H9 (cell line): ENCODE measurements around the gene COPS9. TPM values are rescaled to one million over a fixed set of nuclear protein-coding genes. Genes with fewer than 3 reads are reported as not detected.

Experiments
- DNase-seq: peaks from one replicate; pipeline ENCODE4 v3.0.0-alpha.2; 2017
- H2AFZ ChIP-seq: one replicate; pipeline ENCODE4 v1.6.1; 2013; ENCODE audit warnings: mild to moderate bottlenecking, low read length, control low read depth, moderate library complexity
- H2AK5ac ChIP-seq: 2 replicates; pipeline ENCODE4 v1.6.1; 2013; ENCODE audit warnings: low read length, control low read depth, mixed read lengths; ENCODE audit not compliant: insufficient read length
- H2BK120ac ChIP-seq: one replicate; pipeline ENCODE4 v1.6.1; 2013; ENCODE audit warnings: low read depth, mild to moderate bottlenecking, low read length, control low read depth, inconsistent platforms; ENCODE audit not compliant: poor library complexity, severe bottlenecking
- H2BK12ac ChIP-seq: 2 replicates; pipeline ENCODE4 v1.6.1; 2013; ENCODE audit warnings: low read length, control low read depth, mixed read lengths, low read depth; ENCODE audit not compliant: insufficient read length
- H2BK15ac ChIP-seq: 2 replicates; pipeline ENCODE4 v1.6.1; 2013; ENCODE audit warnings: low read depth, low read length, control low read depth
- H2BK20ac ChIP-seq: one replicate; pipeline ENCODE4 v1.6.1; 2013; ENCODE audit warnings: low read depth, mild to moderate bottlenecking, low read length, control low read depth, inconsistent platforms; ENCODE audit not compliant: poor library complexity, severe bottlenecking
- H2BK5ac ChIP-seq: 2 replicates; pipeline ENCODE4 v1.6.1; 2013; ENCODE audit warnings: low read length, control low read depth, mixed read lengths; ENCODE audit not compliant: insufficient read length
- H3K14ac ChIP-seq: 2 replicates; pipeline ENCODE4 v1.6.1; 2013; ENCODE audit warnings: low read length, control low read depth; ENCODE audit not compliant: insufficient read depth
- H3K18ac ChIP-seq: 2 replicates; pipeline ENCODE4 v1.6.1; 2013; ENCODE audit warnings: low read depth, mild to moderate bottlenecking, mixed read lengths, low read length, control low read depth; ENCODE audit not compliant: insufficient read length
- H3K23ac ChIP-seq: 2 replicates; pipeline ENCODE4 v1.6.1; 2013; ENCODE audit warnings: low read length, control low read depth, mixed read lengths, low read depth; ENCODE audit not compliant: insufficient read length
- H3K23me2 ChIP-seq: 2 replicates; pipeline ENCODE4 v1.6.1; 2013; ENCODE audit warnings: low read depth, mild to moderate bottlenecking, mixed read lengths, low read length, control low read depth; ENCODE audit not compliant: insufficient read length, poor library complexity, severe bottlenecking
- H3K27ac ChIP-seq: 2 replicates; pipeline ENCODE4 v1.5.1; 2013; ENCODE audit warnings: low read length, control low read depth, mixed read lengths, low read depth; ENCODE audit not compliant: insufficient read length
- H3K27me3 ChIP-seq: 2 replicates; pipeline ENCODE4 v1.6.1; 2013; ENCODE audit warnings: low read length, control low read depth, inconsistent platforms; ENCODE audit not compliant: insufficient read depth
- H3K4ac ChIP-seq: 2 replicates; pipeline ENCODE4 v1.6.1; 2013; ENCODE audit warnings: low read depth, mild to moderate bottlenecking, control low read depth, inconsistent platforms, low read length, moderate library complexity
- H3K4me1 ChIP-seq: 2 replicates; pipeline ENCODE4 v1.6.1; 2013; ENCODE audit warnings: low read length, control low read depth, inconsistent platforms; ENCODE audit not compliant: insufficient read depth
- H3K4me2 ChIP-seq: 2 replicates; pipeline ENCODE4 v1.6.1; 2013; ENCODE audit warnings: low read length, control low read depth, mixed read lengths; ENCODE audit not compliant: insufficient read length, insufficient read depth
- H3K56ac ChIP-seq: 2 replicates; pipeline ENCODE4 v1.6.1; 2013; ENCODE audit warnings: low read depth, mild to moderate bottlenecking, mixed read lengths, low read length, control low read depth; ENCODE audit not compliant: insufficient read length
- H3K79me1 ChIP-seq: 2 replicates; pipeline ENCODE4 v1.6.1; 2013; ENCODE audit warnings: low read depth, mild to moderate bottlenecking, moderate library complexity, low read length, control low read depth, inconsistent platforms; ENCODE audit not compliant: insufficient read depth, poor library complexity, severe bottlenecking
- H3K79me2 ChIP-seq: 2 replicates; pipeline ENCODE4 v1.6.1; 2013; ENCODE audit warnings: low read length, control low read depth, inconsistent platforms; ENCODE audit not compliant: insufficient read depth
- H3K9ac ChIP-seq: 2 replicates; pipeline ENCODE4 v1.6.1; 2013; ENCODE audit warnings: low read length, control low read depth, mixed read lengths; ENCODE audit not compliant: insufficient read length; ENCODE audit errors: extremely low read depth
- H3K9me3 ChIP-seq: one replicate; pipeline ENCODE4 v1.6.1; 2013; ENCODE audit warnings: low read depth, low read length, inconsistent platforms; ENCODE audit not compliant: control insufficient read depth
- H3T11ph ChIP-seq: one replicate; pipeline ENCODE4 v1.6.1; 2013; ENCODE audit warnings: mild to moderate bottlenecking, low read length, control low read depth, inconsistent platforms
- H4K20me1 ChIP-seq: one replicate; pipeline ENCODE4 v1.6.1; 2013; ENCODE audit not compliant: control insufficient read depth, insufficient read length, insufficient read depth
- H4K5ac ChIP-seq: 2 replicates; pipeline ENCODE4 v1.6.1; 2013; ENCODE audit warnings: low read depth, mild to moderate bottlenecking, mixed read lengths, low read length, control low read depth; ENCODE audit not compliant: insufficient read length
- H4K8ac ChIP-seq: replicated peaks from 2 replicates; pipeline ENCODE4 v1.6.1; 2013; ENCODE audit warnings: low read length, control low read depth, mixed read lengths, low read depth; ENCODE audit not compliant: insufficient read length
- H4K91ac ChIP-seq: 2 replicates; pipeline ENCODE4 v1.6.1; 2013; ENCODE audit warnings: low read depth, mild to moderate bottlenecking, moderate library complexity, mixed read lengths, low read length, control low read depth; ENCODE audit not compliant: insufficient read length
- H3K27ac Mint-ChIP-seq, 3 experiments: 2 replicates in 2 of 3; 3 replicates in 1 of 3; pipeline ENCODE4 v1.8.0; 2020 to 2021; ENCODE audit warnings: mixed read lengths in 3 of 3, mild to moderate bottlenecking in 1 of 3, moderate library complexity in 1 of 3
- H3K27me3 Mint-ChIP-seq: 2 replicates; pipeline ENCODE4 v1.8.0; 2021; ENCODE audit warnings: low read depth, mild to moderate bottlenecking, moderate library complexity, mixed read lengths
- H3K36me3 Mint-ChIP-seq, 3 experiments: 2 replicates in 2 of 3; 3 replicates in 1 of 3; pipeline ENCODE4 v1.8.0; 2020 to 2021; ENCODE audit warnings: low read depth in 3 of 3, mixed read lengths in 3 of 3; ENCODE audit not compliant: insufficient read depth in 1 of 3
- H3K4me1 Mint-ChIP-seq, 2 experiments: 2 replicates each; pipeline ENCODE4 v1.8.0; 2020; ENCODE audit warnings: mixed read lengths in 2 of 2
- H3K4me3 Mint-ChIP-seq, 2 experiments: 2 replicates in 1 of 2; 3 replicates in 1 of 2; pipeline ENCODE4 v1.8.0; 2020 to 2021; ENCODE audit warnings: mild to moderate bottlenecking in 2 of 2, mixed read lengths in 2 of 2, moderate library complexity in 1 of 2
- H3K9me3 Mint-ChIP-seq, 2 experiments: 2 replicates in 1 of 2; 3 replicates in 1 of 2; pipeline ENCODE4 v1.8.0; 2020; ENCODE audit warnings: mild to moderate bottlenecking in 2 of 2, mixed read lengths in 2 of 2, moderate library complexity in 1 of 2
- WGBS: extraction: QIAGEN DNeasy Blood & Tissue Kit; methylation state at CpG from one replicate; pipeline ENCODE4 v1.1.7; 2013; ENCODE audit warnings: missing lambda C conversion rate, low lambda C conversion rate, mixed read lengths; ENCODE audit not compliant: insufficient read length; ENCODE audit errors: extremely low coverage; 5-methylcytosine and 5-hydroxymethylcytosine counted together
- total RNA-seq: library from RNA; stranded (reverse); gene quantifications from 2 replicates; pipeline ENCODE4 v1.2.1, GENCODE V29; 2021
- TF ChIP-seq, protein P1 (sequence below): fragments of 200-600 bp; sonication (generic); conservative IDR thresholded peaks from 3 replicates; pipeline ENCODE4 v1.8.0; 2021; ENCODE audit warnings: antibody characterized with exemption, mild to moderate bottlenecking

COPS9 gene
- total RNA-seq, 1 experiment from 2014 or later, result 142 TPM

DNA sequence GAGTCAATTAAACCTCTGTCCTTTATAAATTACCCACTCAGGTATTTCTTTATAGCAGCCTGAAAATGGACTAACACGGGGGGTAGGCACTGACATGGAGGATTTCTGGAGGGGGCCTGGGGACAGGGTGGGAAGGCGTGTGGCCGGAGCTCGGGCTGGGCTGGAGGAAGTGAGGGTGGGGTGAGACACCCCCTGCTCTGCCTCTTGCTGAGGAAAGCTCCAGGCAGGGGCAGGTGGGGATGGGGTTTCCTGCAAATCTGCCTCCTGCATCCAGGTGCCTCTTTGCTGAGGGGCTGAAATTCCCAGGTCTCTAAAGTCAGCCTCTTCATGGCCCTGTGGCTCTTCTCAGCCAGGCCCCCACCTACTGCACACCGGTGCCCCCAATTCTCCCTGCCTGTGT, 30.1 kb upstream of the COPS9 start:
- H3K56ac ChIP-seq, result no peak overlapping the region
- no peak overlapping the region for H2BK12ac ChIP-seq
- H3K9me3 Mint-ChIP-seq, result peaks cover 0 to 11% of the 10 kb centered on the region in 2 experiments; a peak in 2 of 5 replicates

More for the DNA sequence above, 30.1 kb upstream of the COPS9 start:
- no peak overlapping the region for H3K4me2 ChIP-seq
- H3K4me1 ChIP-seq, result no peaks in the 10 kb centered on the region
- Mint-ChIP-seq H3K4me3 (no peak overlapping the region), H3K36me3 (no peaks in the 10 kb centered on the region), H3K4me1 (0 out of 4 replicates have a peak, but pooled peaks cover 0 to 2% of the 10 kb centered on the region in 2 experiments), H3K27me3 (peaks cover 24% of the 10 kb centered on the region), H3K27ac (peak overlapping the region in 1 of 3 experiments; percentile 60; a peak in 2 of 7 replicates)
- no CpG with 5 or more reads among the region's 5 CpGs for WGBS
- no peak overlapping the region for H2BK120ac ChIP-seq
- no peak overlapping the region for H3T11ph ChIP-seq
- H4K91ac ChIP-seq, result no peak overlapping the region
- H3K27me3 ChIP-seq, result no peaks in the 10 kb centered on the region
- no peaks in the 10 kb centered on the region for H3K9me3 ChIP-seq
- H4K20me1 ChIP-seq, result no peaks in the 10 kb centered on the region
- H2BK15ac ChIP-seq, result no peak overlapping the region
- no peak overlapping the region for H3K14ac ChIP-seq
- no peak overlapping the region for H2AK5ac ChIP-seq
- H3K23ac ChIP-seq, result no peak overlapping the region
- H3K18ac ChIP-seq, result no peak overlapping the region
- H3K79me1 ChIP-seq, result no peaks in the 10 kb centered on the region
- H2BK20ac ChIP-seq, result no peak overlapping the region
- no peak overlapping the region for H4K5ac ChIP-seq
- no peak overlapping the region for H2BK5ac ChIP-seq
- no peak overlapping the region for H4K8ac ChIP-seq
- no peaks in the 10 kb centered on the region for H3K79me2 ChIP-seq
- H3K4ac ChIP-seq, result no peak overlapping the region
- H3K27ac ChIP-seq, result no peak overlapping the region
- H3K23me2 ChIP-seq, result no peaks in the 10 kb centered on the region
- H2AFZ ChIP-seq, result no peak overlapping the region
- TF ChIP-seq, protein P1, sequence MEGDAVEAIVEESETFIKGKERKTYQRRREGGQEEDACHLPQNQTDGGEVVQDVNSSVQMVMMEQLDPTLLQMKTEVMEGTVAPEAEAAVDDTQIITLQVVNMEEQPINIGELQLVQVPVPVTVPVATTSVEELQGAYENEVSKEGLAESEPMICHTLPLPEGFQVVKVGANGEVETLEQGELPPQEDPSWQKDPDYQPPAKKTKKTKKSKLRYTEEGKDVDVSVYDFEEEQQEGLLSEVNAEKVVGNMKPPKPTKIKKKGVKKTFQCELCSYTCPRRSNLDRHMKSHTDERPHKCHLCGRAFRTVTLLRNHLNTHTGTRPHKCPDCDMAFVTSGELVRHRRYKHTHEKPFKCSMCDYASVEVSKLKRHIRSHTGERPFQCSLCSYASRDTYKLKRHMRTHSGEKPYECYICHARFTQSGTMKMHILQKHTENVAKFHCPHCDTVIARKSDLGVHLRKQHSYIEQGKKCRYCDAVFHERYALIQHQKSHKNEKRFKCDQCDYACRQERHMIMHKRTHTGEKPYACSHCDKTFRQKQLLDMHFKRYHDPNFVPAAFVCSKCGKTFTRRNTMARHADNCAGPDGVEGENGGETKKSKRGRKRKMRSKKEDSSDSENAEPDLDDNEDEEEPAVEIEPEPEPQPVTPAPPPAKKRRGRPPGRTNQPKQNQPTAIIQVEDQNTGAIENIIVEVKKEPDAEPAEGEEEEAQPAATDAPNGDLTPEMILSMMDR, result no peak
- no peak for DNase-seq
- no peak overlapping the region for H3K9ac ChIP-seq
